ENCODE data around the gene SAMD5. TPM values are rescaled to one million over a fixed set of nuclear protein-coding genes. Genes with fewer than 3 reads are reported as not detected.

The SAMD5 gene
- total and polyA plus RNA-seq, 4 experiments from 2014 or later, result not detected

DNA sequence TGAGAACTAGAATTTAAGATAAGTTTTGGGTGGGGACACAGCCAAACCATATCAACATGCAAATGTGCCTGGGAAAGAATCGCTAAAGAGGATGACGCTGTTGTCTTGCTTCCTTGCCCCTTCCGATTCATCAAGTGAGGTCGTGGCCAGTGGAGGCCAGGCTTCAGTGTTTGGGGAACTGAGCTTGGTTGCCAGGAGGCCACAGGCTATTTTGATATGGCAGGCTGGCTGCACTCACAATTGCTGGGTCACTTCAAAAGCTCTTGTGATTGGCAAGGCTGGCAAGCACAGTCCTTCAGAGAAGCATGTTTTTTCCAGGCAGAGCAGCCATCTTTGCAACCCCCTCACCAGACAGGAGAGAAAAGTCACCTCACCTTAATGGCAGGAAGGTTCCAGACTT is 45.8 kb downstream of the SAMD5 start:
- H3K9me3 ChIP-seq (ENCODE audit: control insufficient read depth in 1 of 2, low read length in 2 of 2), result no peaks in the 10 kb centered on the region
- Mint-ChIP-seq H3K9me3 (peaks cover 0 to 2% (median 0%) of the 10 kb centered on the region in 8 donors), H3K27me3 (peaks cover 2 to 3% of the 10 kb centered on the region in 2 donors), H3K4me3 (no peak overlapping the region), H3K36me3 (no peaks in the 10 kb centered on the region), H3K27ac (no peak overlapping the region), H3K4me1 (no peaks in the 10 kb centered on the region)
- DNase-seq, result no peak
- H3K4me1 ChIP-seq (ENCODE audit: insufficient read depth, low read length), result no peaks in the 10 kb centered on the region
- ChIA-PET POLR2A (ENCODE audit: partially characterized antibody) (no interaction called here), CTCF (ENCODE audit: partially characterized antibody) (no interaction called here)
- H3K4me3 ChIP-seq (ENCODE audit: low read length in 2 of 2), result no peak overlapping the region
- no peaks in the 10 kb centered on the region for H3K36me3 ChIP-seq (ENCODE audit: insufficient read depth, low read length)
- H3K27ac ChIP-seq (ENCODE audit: low read depth, low read length), result no peak overlapping the region
- no peaks in the 10 kb centered on the region for H3K27me3 ChIP-seq (ENCODE audit: insufficient read depth, low read length)
- intact Hi-C loops (cut with micrococcal nuclease), result no loop called here

DNA sequence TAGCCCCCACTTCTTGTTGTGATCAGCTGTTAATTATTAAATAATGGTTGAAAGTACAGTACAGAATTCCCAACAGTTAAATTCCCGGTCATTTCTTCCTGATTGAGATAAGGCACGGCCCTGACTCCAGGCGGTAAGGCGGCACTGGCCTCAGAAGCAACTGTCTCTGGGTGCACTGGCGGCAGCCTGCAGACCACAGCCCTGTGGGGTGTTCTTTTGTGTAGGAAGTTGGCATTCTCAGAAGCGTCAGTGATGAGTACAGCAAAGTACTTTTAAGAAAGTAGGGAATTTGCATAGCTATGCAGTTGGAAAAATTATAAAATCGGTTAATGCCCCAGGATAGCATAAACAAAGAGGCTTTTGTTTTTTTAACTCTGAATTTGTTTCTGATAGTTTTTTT is 50.5 kb downstream of the SAMD5 start:
- Histone ChIP-seq H3K27ac (ENCODE audit: low read depth, low read length) (no peak overlapping the region), H3K9me3 (ENCODE audit: control insufficient read depth in 1 of 2, low read length in 2 of 2) (no peaks in the 10 kb centered on the region), H3K36me3 (ENCODE audit: insufficient read depth, low read length) (no peaks in the 10 kb centered on the region), H3K27me3 (ENCODE audit: insufficient read depth, low read length) (no peaks in the 10 kb centered on the region), H3K4me3 (ENCODE audit: low read length in 2 of 2) (no peak overlapping the region), H3K4me1 (ENCODE audit: insufficient read depth, low read length) (no peaks in the 10 kb centered on the region)
- ChIA-PET CTCF (ENCODE audit: partially characterized antibody) (no interaction called here), POLR2A (ENCODE audit: partially characterized antibody) (no interaction called here)
- no peak overlapping the region for H3K27ac Mint-ChIP-seq
- no peaks in the 10 kb centered on the region for H3K4me1 Mint-ChIP-seq
- intact Hi-C loops (cut with micrococcal nuclease), result no loop called here
- peaks cover 0 to 2% (median 0%) of the 10 kb centered on the region in 8 donors for H3K9me3 Mint-ChIP-seq
- no peaks in the 10 kb centered on the region for H3K36me3 Mint-ChIP-seq
- H3K4me3 Mint-ChIP-seq, result no peak overlapping the region
- peaks cover 2 to 4% of the 10 kb centered on the region in 2 donors for H3K27me3 Mint-ChIP-seq
- DNase-seq, result no peak

DNA sequence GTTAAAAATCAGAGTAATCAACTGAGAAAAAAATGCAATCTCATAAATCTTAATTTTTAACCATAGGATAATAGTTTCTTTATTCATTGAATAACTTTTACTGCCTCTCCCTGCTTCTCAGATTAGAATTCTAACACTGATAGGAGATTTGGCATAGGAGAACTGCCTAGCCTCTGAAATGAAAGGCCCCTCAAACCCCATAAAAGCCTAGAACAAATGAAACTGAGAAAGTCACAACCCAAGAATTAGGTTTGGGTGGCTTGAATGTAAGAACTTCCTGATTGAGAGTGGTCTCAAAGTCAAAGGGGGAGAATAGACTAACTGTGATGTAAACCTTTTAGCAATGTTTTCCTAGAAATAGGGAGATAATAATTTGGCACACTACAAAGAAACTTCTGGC is 52.2 kb downstream of the SAMD5 start:
- POLR2A ChIA-PET (ENCODE audit: partially characterized antibody), result no interaction called here
- no peaks in the 10 kb centered on the region for H3K9me3 ChIP-seq (ENCODE audit: control insufficient read depth in 1 of 2, low read length in 2 of 2)
- DNase-seq, result no peak
- intact Hi-C loops (cut with micrococcal nuclease), result no loop called here
- no peaks in the 10 kb centered on the region for H3K27me3 ChIP-seq (ENCODE audit: insufficient read depth, low read length)
- Mint-ChIP-seq H3K4me3 (no peak overlapping the region), H3K4me1 (no peaks in the 10 kb centered on the region), H3K27ac (no peak overlapping the region), H3K36me3 (no peaks in the 10 kb centered on the region), H3K27me3 (peaks cover 4% of the 10 kb centered on the region in 2 donors), H3K9me3 (peaks cover 0 to 2% (median 0%) of the 10 kb centered on the region in 8 donors)
- no peaks in the 10 kb centered on the region for H3K4me1 ChIP-seq (ENCODE audit: insufficient read depth, low read length)
- CTCF ChIA-PET (ENCODE audit: partially characterized antibody), result no interaction called here
- H3K4me3 ChIP-seq (ENCODE audit: low read length in 2 of 2), result no peak overlapping the region
- no peak overlapping the region for H3K27ac ChIP-seq (ENCODE audit: low read depth, low read length)
- H3K36me3 ChIP-seq (ENCODE audit: insufficient read depth, low read length), result no peaks in the 10 kb centered on the region

DNA sequence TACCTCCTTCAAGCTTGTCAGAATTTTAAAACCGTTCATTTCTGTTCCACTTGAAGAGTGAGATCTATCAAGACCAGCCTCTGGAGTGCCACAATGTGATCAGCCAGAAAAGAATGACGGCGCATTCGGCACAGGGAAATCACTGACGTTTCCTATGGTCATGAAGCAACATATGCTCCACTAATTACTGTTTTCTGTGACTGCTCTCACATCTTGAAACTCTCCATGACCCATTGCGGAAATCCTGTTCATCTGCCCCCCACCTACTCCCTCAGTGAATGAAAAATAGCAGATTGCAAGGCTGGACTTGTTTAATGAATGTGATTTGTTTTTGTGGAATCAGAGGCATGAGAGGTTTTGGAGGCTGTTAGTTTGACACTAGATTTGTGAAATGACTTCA is 53.2 kb downstream of the SAMD5 start:
- H3K27ac ChIP-seq (ENCODE audit: low read depth, low read length), result no peak overlapping the region
- no peaks in the 10 kb centered on the region for H3K27me3 ChIP-seq (ENCODE audit: insufficient read depth, low read length)
- DNase-seq, result no peak
- no peaks in the 10 kb centered on the region for H3K4me1 ChIP-seq (ENCODE audit: insufficient read depth, low read length)
- H3K27ac Mint-ChIP-seq, result no peak overlapping the region
- H3K9me3 Mint-ChIP-seq, result peaks cover 0 to 2% (median 0%) of the 10 kb centered on the region in 8 donors
- H3K27me3 Mint-ChIP-seq, result peaks cover 4% of the 10 kb centered on the region in 2 donors
- ChIA-PET CTCF (ENCODE audit: partially characterized antibody) (no interaction called here), POLR2A (ENCODE audit: partially characterized antibody) (no interaction called here)
- no peaks in the 10 kb centered on the region for H3K4me1 Mint-ChIP-seq
- no peak overlapping the region for H3K4me3 ChIP-seq (ENCODE audit: low read length in 2 of 2)
- H3K9me3 ChIP-seq (ENCODE audit: control insufficient read depth in 1 of 2, low read length in 2 of 2), result no peaks in the 10 kb centered on the region
- H3K36me3 Mint-ChIP-seq, result no peaks in the 10 kb centered on the region
- H3K36me3 ChIP-seq (ENCODE audit: insufficient read depth, low read length), result no peaks in the 10 kb centered on the region
- no peak overlapping the region for H3K4me3 Mint-ChIP-seq
- intact Hi-C loops (cut with micrococcal nuclease), result no loop called here

DNA sequence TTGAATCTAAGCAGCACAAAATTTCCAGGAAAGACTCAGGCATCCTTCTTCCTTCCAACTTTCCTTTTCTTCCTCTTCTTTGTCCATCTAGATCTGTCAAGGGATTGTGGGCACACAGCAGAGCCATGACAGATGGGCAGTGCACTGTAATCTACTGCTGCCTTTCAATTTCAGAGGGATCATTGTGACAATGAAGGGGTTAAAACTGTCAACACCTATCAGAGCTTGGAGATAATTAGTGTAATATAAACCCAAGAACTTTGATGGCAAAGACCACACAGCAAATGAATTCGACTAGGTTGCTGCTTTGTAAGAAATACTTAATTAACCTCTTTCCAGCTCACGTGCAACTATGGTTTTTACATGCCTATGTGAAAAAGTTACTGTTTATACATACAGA is 55.0 kb downstream of the SAMD5 start:
- H3K4me3 Mint-ChIP-seq, result no peak overlapping the region
- H3K4me1 ChIP-seq (ENCODE audit: insufficient read depth, low read length), result no peaks in the 10 kb centered on the region
- CTCF ChIA-PET (ENCODE audit: partially characterized antibody), result no interaction called here

DNA sequence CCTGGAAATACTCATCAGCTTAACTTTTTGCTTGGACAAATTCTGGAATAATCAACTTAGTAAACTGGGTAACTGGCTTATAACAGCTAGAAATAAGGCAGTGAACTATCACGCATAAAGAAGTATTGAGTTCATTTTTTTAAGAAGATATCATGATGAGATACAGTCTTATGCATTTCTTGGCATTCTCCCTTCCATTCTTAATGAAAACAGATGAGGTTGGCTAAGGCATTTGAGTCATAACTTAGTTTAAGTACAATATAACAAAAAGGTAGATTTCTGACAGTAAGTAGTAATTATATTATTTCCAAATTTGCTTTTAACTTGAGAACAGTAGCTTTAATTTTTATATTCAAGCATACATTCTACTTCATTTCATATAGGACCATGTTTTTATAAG is 56.1 kb downstream of the SAMD5 start:
- Histone ChIP-seq H3K9me3 (ENCODE audit: control insufficient read depth in 1 of 2, low read length in 2 of 2) (no peaks in the 10 kb centered on the region), H3K27me3 (ENCODE audit: insufficient read depth, low read length) (no peaks in the 10 kb centered on the region), H3K4me3 (ENCODE audit: low read length in 2 of 2) (no peak overlapping the region), H3K27ac (ENCODE audit: low read depth, low read length) (no peak overlapping the region), H3K36me3 (ENCODE audit: insufficient read depth, low read length) (no peaks in the 10 kb centered on the region), H3K4me1 (ENCODE audit: insufficient read depth, low read length) (no peaks in the 10 kb centered on the region)
- intact Hi-C loops (cut with micrococcal nuclease), result no loop called here
- Mint-ChIP-seq H3K9me3 (no peaks in the 10 kb centered on the region), H3K4me1 (no peaks in the 10 kb centered on the region), H3K4me3 (no peak overlapping the region), H3K27ac (no peak overlapping the region), H3K36me3 (no peaks in the 10 kb centered on the region), H3K27me3 (peaks cover 1 to 2% of the 10 kb centered on the region in 2 donors)
- CTCF ChIA-PET (ENCODE audit: partially characterized antibody), result no interaction called here
- no peak for DNase-seq
- POLR2A ChIA-PET (ENCODE audit: partially characterized antibody), result no interaction called here

More for the DNA sequence above, 55.0 kb downstream of the SAMD5 start:
- intact Hi-C loops (cut with micrococcal nuclease), result no loop called here
- no peaks in the 10 kb centered on the region for H3K4me1 Mint-ChIP-seq
- Histone ChIP-seq H3K27me3 (ENCODE audit: insufficient read depth, low read length) (no peaks in the 10 kb centered on the region), H3K9me3 (ENCODE audit: control insufficient read depth in 1 of 2, low read length in 2 of 2) (no peaks in the 10 kb centered on the region), H3K36me3 (ENCODE audit: insufficient read depth, low read length) (no peaks in the 10 kb centered on the region), H3K27ac (ENCODE audit: low read depth, low read length) (no peak overlapping the region), H3K4me3 (ENCODE audit: low read length in 2 of 2) (no peak overlapping the region)
- POLR2A ChIA-PET (ENCODE audit: partially characterized antibody), result no interaction called here
- no peak overlapping the region for H3K27ac Mint-ChIP-seq
- H3K9me3 Mint-ChIP-seq, result peaks cover 0 to 2% (median 0%) of the 10 kb centered on the region in 8 donors
- no peaks in the 10 kb centered on the region for H3K36me3 Mint-ChIP-seq
- no peak for DNase-seq
- H3K27me3 Mint-ChIP-seq, result peaks cover 4% of the 10 kb centered on the region in 2 donors

DNA sequence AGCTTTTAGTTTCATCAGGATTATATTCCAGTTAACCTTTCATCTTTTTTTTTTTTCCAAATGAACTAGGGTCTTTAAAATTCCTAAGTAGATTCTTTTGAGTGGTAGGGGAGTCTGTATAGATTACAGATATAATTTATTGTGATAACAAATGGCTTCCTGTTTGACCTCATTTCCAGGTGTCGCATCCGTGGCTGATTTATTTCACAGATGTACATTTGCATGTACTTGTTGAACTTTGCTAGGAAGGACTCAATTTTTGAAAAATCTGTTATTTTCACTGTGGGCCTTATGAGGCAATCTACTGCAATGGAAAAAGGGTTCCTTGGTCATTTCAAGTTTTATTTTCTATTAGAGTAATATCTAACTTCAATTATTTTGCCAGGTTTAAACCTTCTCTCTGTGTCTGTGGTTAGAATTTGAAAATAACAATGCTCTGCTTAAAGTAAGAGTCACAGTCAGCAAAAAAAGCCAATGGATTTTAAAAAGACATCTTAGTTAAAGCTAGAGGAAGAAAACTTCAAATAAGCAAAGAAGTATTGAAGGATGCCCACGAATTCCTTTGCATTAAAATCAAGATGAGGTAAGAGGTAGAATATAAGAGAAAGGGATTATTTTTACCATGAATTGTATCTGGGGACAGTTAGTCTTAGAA is 57.9 kb downstream of the SAMD5 start:
- Mint-ChIP-seq H3K4me1 (no peaks in the 10 kb centered on the region), H3K9me3 (no peaks in the 10 kb centered on the region), H3K27me3 (peaks cover 1 to 2% of the 10 kb centered on the region in 2 donors), H3K27ac (no peak overlapping the region), H3K36me3 (no peaks in the 10 kb centered on the region), H3K4me3 (no peak overlapping the region)
- Histone ChIP-seq H3K4me1 (ENCODE audit: insufficient read depth, low read length) (no peaks in the 10 kb centered on the region), H3K27ac (ENCODE audit: low read depth, low read length) (no peak overlapping the region), H3K4me3 (ENCODE audit: low read length in 2 of 2) (no peak overlapping the region), H3K36me3 (ENCODE audit: insufficient read depth, low read length) (no peaks in the 10 kb centered on the region), H3K9me3 (ENCODE audit: control insufficient read depth in 1 of 2, low read length in 2 of 2) (no peaks in the 10 kb centered on the region), H3K27me3 (ENCODE audit: insufficient read depth, low read length) (no peaks in the 10 kb centered on the region)
- POLR2A ChIA-PET (ENCODE audit: partially characterized antibody), result no interaction called here
- intact Hi-C loops (cut with micrococcal nuclease), result no loop called here
- DNase-seq, result no peak
- CTCF ChIA-PET (ENCODE audit: partially characterized antibody), result no interaction called here

Measured in CD4-positive, alpha-beta memory T cell (primary cell).